Activated T-cell treated with anti-CD3 and anti-CD28 coated beads for 48 hours (primary cell): ENCODE measurements around the gene KCTD8.

Source experiments
- DNase-seq: peaks from one replicate; pipeline ENCODE4 v3.0.0-alpha.2; 2020; ENCODE audit warnings: low read depth

KCTD8 gene

GRCh38 chr4:44448521-44449461, at the start of gene KCTD8:
TSS of gene KCTD8 (minus strand) at chr4:44448809.
- peak; percentile 73 for DNase-seq

DNA sequence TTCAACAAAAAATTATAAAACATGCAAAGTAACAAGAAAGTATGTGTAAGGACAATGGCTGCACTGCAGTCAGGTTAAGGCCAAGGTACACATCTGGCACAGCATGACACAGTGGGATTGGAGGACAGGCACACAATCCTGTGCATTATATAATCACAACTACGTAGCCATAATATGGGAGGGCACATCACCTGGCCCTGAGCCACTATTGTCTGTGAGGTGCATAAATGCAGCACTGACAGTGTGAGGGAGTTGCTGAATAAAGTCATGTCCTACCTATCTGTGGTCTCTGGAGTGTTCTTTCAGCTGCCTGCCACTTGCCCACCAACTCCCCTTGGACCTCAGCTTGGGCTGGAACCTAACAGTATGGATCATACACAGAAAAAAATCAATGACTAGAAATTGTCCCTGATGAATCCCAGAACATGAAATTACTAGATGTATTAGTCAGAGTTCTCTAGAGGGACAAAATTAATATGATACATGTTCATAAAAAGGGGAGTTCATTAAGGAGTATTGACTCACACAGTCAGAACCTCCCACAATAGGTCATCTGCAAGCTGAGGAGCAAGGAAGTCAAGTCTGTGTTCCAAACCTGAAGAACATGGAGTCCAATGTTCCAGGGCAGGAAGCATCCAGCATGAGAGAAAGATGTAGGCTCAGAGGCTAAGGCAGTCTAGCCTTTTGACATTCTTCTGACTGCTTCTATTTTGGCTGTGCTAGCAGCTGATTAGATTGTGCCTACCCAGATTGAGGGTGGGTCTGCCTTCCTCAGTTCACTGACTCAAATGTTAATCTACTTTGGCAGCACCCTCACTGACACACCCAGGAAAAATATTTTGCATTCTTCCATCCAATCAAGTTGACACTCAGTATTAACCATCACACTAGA, 46.4 kb upstream of the KCTD8 start:
- DNase-seq: no peak

- no peak for DNase-seq
Observed at GRCh38 chr4:44493924-44494323, 45.3 kb upstream of the KCTD8 start.

GRCh38 chr4:44487341-44487740, 38.7 kb upstream of the KCTD8 start:
- DNase-seq: no peak

- DNase-seq: no peak
Observed at GRCh38 chr4:44479731-44480130, 31.1 kb upstream of the KCTD8 start.

DNA sequence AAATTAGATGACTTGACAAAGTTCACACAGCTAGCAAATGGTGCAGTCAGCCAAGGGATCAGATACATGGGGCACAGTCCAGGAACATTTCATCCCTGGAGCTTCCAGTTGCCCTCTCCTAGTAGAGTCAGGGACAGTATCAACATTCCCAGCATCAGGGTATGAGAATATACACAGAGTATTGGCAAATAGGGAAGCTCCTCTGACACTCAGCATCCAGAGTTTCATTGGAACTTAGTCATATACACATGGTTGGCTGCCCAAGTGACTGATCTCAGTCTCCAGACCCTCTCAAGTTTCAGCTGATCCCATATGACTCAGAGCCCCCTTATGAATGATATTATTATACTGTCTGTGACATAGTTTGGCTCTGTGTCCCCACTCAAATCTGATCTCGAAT, 13.7 kb upstream of the KCTD8 start:
- DNase-seq: no peak

DNA sequence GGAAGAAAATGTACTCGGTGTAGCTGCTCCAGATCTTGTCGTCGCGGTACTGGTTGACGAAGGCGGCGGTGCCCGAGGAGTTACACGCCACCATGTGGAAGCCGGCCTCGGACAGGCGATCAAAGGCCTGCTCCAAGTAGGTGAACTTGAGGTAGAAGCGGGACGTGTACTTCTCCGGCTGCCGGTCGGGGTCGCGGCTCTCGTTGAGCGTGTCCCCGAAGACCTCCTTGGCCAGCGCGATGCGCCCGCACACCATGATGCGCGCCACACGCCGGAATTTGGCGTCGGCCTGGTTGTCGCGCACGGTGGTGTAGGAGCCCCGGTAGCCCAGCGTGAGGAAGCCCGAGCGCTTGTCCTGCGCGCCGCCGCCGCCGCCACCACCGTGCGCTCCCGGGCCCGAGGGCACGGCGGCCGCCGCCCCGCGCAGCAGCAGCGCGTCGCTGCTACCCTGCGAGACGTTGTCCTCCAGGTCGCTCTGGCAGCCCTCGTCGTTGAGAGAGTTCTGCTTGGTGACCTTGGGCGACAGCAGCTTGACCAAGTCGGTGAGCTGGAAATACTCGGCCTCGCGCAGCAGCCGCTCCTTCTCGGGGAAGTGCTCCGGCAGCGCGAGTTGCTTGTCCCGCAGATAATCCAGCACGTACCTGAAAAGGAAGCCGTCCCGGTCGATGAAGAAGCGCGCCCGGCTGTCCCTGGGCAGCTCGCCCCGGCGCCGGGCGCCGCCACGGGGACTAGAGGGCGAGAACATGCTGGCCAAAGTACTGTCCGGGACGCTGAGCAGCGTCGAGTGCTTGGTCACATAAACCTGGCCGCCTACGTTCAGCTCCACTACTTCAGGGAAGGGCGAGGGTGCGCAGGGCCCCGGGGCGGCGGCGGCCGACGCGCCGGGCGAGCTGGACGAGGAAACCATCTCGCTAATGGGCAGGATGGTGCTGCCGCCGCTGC, 775 bp downstream of the KCTD8 start:
- no peak for DNase-seq

DNA sequence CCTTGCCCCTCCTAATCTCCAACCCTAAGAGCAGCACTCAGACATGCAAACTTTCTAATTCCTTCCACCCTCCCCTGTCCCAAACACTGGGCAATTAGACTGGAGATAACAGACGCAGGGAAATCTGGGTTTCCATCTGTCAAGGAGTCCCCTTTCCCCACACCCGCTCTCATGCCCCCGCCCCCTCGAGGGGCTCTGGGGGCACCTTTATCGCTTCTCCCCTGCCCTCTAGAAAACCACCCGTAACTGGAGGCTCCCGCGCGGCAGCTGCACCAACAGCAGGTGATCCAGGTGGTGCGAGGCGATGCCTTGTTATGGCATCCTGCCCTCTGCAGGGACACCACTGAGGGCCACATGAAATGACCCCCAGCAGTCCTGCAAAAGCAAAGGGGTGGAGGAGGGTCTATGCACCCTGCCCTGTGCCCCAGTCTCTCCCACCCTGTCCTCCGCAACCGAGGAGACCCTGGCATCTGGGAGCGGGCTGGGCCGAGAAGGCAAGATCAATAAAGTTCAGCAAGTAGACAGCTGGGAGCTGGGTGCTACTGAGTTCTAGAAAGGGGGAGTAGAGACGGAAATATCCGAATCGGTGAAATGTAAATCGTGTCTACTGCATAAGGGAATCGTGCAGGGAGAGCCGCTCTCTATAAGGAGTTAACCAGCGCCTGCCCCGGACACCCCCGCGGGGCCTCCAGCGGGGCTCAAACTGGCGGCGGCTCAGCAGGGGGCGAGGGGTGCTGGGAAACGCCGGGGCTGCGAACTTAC, 1.6 kb downstream of the KCTD8 start:
- no peak for DNase-seq

DNA sequence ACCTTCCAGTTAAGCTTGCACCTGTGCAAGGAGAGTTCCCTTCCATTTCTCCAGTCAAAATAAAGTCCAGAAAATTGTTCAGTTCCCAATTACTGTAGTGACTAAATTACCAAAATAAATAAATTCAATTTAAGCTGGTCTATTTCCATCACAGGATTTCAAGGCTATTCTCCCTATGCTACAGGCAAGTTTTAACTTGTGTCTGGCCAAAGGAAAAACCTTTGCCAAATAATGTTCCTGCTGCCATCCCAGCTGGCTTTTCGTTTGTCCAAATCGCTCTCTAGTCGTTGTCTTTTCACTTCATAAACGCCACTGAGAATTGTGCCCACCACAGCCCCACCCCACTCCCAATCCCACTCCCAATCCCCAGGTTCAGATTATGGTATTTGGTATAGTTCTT, 2.4 kb downstream of the KCTD8 start:
- DNase-seq: no peak

DNA sequence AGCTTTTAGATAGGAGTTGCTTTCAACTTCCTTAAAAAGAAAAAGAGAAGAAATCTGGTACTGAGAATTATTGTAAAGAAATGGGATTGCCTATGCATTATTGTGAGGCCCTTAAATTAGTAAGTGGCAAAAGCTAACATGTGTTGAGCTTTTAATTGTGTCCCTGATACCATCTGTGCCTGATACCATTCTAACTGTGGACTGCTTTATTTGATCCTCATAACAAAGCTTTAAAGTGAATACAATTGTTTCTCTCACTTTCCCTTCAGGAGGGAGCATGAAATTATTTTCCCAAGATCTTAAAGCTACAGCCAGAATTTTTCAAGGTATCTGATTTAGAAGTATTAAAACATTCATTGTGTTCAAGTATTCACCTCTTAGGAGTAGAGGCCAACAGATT, 9.9 kb downstream of the KCTD8 start:
- no peak for DNase-seq

DNA sequence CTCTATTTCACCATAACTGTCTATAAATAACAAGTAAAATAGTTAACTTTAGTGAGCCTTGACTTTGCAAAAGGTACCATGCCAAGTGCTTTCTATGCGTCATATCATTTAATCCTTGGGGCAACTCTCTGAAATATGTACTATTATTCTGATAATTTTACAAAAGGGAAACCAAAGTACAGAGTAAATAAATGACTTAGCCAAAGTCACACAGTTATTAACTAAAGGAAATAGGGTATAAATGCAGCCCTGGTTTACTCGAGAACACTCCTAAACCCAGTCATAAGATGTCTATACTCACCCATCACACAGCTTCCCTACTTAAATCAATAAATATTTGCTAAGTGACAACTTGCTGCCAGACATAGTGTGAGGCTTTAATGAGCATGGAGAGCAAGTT, 14.4 kb downstream of the KCTD8 start:
- DNase-seq: no peak

GRCh38 chr4:44425614-44426208, 22.9 kb downstream of the KCTD8 start:
- DNase-seq: no peak

- no peak for DNase-seq
Observed at GRCh38 chr4:44422912-44423311, 25.7 kb downstream of the KCTD8 start.

DNA sequence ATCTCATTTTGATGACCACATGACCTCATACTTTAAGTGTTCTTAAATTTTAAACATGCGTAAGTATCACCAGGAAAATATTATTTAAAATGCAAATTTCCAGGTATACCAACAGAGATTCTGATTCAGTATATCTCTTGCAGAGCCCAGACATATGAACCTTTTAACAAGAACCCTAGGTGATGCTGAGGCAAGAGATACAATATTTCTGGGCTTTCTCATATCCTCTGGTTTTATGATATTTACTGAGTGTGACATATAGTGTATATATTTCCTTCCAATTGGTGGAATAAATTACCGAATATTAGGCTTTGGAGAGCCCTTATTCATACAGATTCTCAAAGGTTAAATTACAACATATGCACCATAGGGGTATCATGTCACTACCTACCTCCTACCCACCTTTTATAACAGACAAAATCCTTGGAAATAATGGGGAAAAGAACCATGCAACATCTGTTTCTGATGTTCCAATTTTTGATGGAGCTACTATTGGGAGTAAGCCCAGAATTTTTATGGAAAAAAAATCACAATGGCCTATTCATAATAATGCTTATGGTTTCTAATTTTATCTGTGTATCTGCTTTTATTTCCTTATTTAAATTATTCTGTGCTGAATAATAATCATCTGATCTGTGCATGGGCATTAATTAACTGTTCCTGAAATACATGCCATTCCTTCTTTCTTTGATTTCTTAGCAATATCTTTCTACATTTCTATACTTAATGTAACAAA, 27.1 kb downstream of the KCTD8 start:
- no peak for DNase-seq

- no peak for DNase-seq
Observed at GRCh38 chr4:44415251-44415650, 33.4 kb downstream of the KCTD8 start.

DNA sequence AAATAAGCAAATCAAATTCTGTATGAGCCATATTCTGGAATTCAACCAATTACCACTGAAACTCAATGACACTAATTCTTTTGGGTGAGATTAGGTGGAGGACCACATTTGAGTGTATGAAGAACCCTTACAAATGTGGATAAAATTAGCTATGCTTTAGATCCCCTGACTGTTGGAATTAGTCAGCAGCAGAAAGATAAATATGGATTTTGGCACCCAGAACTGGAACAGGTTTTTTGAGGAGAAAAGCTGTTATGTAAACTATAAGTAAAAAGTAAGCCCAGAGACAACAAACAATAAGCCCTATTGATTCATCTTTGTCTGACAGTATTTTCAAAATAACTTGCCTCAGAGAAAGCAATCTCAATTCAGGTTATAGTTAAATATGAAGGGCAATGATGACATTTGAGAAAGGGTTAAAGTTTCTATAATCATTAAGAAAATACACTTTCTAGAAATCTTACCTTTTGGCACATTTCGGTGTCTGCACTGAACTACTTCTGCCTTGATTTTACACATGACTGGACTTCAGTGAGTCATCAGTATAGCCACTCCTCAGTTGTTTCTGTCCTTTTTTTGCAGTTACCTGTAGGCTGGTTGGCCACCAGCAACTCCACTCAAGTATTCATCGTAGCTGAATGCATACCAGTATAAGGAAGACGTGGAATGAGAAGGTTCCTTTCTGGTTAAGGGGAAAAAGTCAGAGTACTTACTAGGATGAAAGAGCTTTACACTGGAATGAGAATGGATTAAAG, 80.0 kb downstream of the KCTD8 start:
- DNase-seq: no peak

DNA sequence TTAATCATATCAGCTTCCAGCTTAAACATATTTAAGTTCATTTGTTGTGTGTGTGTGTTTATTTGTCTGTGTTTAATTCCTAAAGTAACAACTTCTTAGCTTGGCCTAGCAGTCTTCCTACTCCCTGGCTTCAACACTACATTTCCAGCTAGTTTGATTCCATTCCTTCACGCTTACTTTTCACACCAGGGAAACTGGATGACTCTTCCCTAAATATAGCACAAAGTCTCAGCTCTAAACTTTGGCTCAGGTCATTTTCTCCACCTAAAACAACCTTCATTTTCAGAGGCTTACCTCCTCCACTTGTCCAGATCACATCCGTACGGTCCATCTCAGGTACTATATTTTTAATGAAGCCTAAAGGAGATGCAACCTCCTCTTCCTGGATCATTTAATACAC, 94.4 kb downstream of the KCTD8 start:
- no peak for DNase-seq

DNA sequence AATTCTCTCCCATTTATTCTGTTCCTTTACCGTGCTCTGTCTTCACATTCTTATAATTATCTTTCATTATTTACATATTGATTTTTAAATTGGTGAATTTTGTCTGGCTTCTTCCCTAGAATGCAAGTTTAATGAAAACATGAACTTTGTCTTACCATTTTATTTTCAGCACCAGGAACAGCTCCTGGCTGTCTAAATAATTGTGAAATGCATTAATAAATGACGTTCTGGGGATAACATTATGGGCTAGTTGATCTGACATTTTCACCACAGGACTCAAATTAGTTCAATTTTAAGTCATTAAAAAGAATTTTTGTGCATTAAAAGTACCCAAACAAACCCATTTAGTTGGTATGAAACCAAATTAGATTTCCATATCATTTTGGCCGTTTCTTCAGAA, 97.5 kb downstream of the KCTD8 start:
- no peak for DNase-seq

GRCh38 chr4:44342800-44343199, 105.8 kb downstream of the KCTD8 start:
- no peak for DNase-seq
